ENCODE results near the gene CDNF.
"Not testable (repeated sequence)": the region's sequence is repeated elsewhere in the genome, so short reads cannot be mapped to it uniquely, and the experiment has no call there.

CDNF gene

DNA sequence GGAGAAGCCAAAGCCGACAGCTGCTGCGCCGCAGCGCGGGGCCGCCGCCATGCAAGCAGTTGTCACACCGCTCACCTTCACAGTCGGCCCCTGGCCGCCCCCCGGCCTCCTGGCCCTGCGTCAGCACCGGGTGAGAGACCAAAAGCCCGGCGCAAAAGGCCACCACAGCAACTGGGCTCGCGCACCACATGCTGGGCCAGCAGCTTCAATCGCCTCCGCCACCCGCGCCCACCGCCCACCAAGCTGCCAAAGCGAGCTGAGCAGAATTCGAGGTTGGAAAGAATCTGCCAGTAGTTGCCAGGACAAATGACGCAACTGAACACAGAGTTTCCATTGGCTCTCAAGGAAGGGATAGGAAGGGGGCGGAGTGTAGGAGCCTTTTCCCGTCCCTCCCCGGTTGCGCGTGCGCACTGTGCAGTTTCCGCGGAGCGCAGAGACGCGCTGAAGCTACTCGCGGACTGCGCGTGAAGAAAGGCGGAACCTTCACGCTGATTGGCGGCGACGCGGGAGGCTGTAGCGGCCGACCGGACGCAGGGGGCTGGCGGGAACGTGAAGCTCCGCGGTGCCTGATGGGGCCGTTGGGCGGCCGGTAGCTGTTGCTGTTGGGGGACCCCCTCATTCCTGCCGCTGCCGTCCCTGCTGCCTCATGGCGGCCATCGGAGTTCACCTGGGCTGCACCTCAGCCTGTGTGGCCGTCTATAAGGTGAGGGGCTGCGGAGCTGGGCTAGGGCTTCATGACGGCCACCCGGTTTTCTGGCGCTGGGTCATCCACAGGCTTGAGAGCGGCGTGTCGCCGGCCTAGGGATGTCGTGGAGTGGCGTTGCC, at the start of gene CDNF, which contains the start of the genes HSPA14 and MSANTD7:
Gene CDNF (minus strand): TSS at position 281 of the 825 bp plus-strand sequence. CDS start 91 bp downstream, at position 190.
Gene HSPA14 (plus strand): TSS at position 550 of the 825 bp plus-strand sequence. CDS start 97 bp downstream, at position 647.
Gene MSANTD7 (plus strand): TSS at position 550 of the 825 bp plus-strand sequence. CDS start 3,979 bp downstream, outside the sequence.
- DNase-seq: peak; percentile 99

DNA sequence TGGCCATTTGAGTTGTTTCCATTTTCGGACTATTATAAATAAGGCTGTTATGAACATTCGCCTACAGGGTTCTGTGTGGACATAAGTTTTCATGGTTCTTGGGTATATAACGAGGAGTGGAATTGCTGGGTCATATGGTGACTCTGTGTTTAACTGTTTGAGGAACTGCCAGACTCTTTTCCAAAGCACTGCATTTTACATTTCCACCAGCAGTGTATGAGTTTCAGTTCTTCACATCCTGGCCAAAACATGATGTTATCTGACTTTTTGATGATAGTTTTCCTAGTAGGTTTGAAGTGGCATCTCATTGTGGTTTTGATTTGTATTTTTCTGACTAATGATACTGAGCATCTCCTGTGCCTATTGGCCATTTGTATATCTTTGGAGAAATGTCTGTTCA, 46.2 kb upstream of the CDNF start:
- DNase-seq: no peak

DNA sequence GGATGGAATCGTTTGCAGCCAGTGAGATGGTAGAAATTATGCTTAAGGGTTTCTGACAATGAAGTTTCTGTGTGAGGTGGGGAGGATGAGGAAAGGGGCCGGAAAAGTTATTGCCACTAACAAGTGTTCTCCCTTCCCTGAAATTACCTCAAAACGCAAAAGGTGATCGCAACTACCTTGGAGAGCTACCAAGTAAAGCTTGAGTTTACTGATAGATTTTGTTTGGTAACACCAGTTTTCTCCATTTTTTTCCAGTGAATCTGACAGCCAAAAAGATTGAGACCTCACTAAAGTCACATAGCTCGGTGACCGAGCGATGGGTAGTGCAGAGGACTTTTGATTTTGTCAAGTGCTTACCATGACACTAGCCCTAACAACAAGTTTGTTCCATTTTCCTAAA, 42.4 kb upstream of the CDNF start:
- no peak for DNase-seq

DNA sequence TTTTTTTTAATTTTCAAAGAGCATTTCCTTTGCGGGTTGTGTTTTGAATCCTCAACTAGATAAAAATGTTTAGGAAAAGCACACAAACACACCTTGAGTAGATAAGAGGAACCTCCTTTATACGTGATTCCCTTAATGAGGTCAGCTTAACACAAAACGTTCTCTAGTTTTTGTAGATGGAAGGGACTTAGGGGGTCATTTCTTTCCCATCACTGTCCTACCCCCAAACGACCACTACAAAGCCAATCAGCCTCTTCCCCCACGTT, 42.0 kb upstream of the CDNF start:
- DNase-seq: no peak

DNA sequence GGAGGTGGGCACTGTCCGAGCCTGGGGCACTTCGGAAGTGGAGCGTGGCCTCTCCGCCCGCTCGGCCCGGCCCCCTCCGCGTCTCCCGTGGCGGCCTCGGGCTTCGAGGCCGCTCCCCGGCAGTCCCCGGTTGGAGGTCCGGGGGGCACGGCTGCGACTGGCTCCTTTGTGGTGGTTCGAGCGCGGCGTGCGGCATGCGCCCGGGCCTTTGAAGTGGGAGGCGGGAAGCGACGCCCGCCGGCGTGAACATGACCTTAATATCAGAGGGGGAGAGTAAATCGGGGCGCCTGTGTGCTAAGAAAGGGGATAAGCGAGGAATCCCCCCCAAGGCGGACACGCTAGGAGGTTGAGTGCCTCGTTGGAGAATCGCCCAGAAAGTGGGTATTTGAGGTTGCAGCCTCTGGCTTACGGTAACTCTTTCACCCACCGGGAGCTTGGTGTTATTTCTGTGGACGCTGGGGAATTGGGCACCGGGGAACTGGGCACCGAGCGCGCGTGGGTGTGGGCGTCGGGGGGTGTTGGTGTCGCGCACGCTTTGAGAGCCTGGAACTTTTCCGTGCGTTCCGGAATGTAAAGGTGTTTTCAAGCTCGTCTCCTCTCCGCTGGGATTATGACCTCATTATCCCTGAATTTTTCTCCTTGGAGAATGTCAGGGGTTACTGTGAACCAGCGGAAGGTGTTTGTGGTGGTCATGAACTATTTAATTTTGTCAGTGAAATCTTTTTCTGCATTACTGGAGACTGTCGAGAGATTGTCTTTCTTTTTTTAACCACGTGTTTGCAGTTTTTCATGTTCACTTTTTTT, 41.5 kb upstream of the CDNF start:
- peak; percentile 45 for DNase-seq

DNA sequence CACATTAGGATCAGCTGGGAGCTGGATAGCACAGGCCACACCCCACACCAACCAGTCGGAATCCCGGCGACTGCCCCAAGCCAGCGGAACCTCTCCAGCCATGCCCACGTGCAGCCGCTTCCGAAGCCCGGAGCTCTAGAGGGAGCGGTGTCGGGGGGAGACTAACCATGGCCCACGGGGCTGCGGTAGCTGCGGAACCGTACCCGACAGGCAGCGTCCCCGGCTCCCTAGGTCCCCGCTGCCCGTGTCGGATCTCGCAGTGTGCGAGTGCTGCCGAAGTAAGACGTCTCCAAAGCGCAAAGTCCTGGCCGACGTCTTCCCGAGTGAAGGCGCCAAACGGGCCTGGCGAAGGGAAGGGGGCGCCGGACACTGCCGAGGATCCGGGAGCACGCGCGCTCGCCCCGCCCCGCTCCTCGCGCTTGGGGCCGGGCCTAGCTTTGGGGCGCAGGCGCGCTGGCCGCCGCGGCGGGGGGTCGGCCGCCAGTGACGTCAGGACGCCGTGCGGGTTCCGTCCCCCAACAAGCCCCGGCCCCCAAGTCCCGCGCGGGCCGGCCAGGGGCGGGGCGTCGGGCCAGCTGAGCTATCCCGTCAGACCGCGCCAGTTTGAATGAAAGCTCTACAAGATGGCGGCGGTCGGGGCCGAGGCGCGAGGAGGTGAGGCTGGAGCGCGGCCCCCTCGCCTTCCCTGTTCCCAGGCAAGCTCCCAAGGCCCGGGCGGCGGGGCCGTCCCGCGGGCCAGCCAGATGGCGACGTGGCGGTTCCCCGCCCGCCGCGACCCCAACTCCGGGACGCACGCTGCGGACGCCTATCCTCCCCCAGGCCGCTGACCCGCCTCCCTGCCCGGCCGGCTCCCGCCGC, 40.7 kb upstream of the CDNF start, which contains the start of gene SUV39H2:
Gene SUV39H2 (plus strand): TSS at position 601 of the 858 bp plus-strand sequence. CDS start 23 bp downstream, at position 624.
- DNase-seq: peak; percentile 95

DNA sequence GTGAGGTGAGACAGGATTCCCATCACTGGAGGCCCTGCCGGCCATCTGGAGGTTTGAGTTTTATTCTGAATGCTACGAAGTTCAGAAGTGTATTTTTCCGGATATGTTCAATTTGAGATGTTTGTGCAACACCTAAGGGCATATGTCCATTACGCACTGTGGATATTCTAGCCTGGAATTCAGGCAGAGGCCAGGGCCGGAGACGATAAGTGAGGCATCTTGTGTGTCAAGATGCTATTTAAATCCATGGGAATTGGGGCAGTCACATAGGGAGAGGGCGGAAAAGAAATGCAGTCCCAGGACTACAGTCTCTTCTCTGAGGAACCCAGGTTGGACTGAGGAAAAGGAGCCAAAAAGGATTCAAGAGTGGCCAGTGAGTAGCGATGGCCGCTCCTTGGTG, 38.9 kb upstream of the CDNF start:
- no peak for DNase-seq

DNA sequence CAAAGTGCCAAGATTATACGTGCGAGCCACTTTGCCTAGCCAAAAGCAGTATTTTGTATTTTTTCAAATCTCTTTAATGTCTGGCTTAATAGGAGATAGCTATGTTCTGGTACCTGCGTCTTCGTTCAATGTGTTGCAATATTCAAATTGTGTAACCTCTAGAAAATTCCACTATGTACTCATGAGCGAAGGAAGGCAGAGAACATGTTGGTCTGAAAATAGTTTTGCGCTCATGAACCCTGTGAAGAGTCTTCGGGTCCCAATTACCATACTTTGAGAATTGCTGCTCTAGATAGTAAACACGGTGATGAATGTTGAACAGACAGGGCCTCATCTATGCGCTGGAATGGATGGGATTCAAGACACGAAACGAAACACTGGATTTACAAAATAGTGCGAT, 38.1 kb upstream of the CDNF start:
- DNase-seq: no peak

DNA sequence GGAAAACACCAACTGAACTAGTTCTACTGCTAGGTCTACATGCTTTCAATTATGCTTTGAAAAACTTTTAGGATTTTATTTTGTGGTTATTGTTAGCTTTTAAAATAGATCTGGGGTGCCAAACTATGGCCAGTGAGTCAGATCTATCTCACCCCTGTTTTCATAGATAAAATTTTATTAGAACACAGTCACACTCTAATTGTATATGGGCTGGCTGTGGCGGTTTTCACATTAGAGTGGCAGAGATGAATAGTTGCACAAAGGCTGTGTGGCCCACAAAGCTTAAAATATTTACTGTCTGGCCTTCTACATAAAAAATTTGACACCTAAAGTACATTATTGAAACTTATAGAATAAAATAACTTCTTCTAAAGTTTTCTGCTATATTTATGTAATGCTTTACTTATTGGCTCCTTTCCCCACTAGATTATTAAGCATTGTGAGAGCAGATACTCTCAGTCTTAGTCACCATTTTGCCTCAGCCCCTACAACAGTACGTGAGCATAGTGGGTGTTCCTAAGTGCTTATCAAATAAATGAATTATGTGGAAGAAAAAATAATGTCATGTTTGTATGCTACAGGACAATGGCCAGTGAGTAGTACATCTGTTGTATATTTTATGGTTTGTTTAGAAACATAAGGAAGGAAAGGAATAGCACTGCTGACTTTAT, 35.4 kb upstream of the CDNF start:
- DNase-seq: no peak

DNA sequence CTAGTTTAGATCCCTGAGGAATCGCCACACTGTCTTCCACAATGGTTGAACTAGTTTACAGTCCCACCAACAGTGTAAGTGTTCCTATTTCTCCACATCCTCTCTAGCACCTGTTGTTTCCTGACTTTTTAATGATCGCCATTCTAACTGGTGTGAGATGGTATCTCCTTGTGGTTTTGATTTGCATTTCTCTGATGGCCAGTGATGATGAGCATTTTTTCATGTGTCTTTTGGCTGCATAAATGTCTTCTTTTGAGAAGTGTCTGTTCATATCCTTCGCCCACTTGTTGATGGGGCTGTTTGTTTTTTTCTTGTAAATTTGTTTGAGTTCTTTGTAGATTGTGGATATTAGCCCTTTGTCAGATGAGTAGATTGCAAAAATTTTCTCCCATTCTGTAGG, 27.0 kb upstream of the CDNF start:
- not testable (repeated sequence) for DNase-seq

DNA sequence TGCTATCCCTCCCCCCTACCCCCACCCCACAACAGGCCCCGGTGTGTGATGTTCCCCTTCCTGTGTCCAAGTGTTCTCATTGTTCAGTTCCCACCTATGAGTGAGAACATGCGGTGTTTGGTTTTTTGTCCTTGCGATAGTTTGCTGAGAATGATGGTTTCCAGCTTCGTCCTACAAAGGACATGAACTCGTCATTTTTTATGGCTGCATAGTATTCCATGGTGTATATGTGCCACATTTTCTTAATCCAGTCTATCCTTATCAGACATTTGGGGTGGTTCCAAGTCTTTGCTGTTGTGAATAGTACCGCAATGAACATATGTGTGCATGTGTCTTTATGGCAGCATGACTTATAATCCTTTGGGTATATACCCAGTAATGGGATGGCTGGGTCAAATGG, 26.6 kb upstream of the CDNF start:
- not testable (repeated sequence) for DNase-seq

DNA sequence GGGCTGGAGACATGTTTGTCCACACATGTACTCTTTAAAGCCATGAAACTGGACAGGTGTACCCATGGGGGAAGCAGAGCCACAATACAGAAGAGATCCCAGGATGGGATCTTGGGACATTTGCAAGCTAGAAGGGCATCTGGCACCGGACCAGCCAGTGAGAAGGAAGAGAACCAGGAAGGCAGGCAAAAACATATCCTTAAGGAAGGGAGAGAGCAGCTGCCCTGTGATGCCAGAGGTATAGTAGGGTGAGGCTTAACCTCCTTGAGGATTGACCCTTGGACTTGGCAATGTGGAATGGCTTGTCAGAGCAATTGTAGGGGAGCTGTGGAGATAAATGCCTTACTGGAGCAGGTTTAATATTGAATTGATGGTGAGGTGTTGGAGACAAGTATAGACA, 23.0 kb upstream of the CDNF start:
- no peak for DNase-seq

DNA sequence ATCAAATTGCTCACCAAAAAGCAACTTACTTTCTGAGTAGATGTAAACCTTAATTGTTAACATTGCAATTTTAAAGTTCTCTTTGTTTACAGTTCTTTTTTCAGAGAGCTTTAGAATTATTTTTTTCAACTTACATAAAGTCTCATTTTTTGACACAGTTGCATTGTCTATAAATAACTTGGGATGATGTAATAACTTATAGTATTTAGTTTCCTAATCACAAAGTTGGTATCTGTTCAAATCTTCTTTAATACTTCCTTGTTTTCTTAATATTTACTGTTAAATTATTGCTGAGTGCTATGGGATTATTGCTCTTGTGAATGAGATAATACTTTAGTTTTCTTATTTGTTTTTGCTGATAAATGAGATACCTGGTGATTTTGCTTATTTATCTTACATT, 21.9 kb upstream of the CDNF start:
- no peak for DNase-seq

DNA sequence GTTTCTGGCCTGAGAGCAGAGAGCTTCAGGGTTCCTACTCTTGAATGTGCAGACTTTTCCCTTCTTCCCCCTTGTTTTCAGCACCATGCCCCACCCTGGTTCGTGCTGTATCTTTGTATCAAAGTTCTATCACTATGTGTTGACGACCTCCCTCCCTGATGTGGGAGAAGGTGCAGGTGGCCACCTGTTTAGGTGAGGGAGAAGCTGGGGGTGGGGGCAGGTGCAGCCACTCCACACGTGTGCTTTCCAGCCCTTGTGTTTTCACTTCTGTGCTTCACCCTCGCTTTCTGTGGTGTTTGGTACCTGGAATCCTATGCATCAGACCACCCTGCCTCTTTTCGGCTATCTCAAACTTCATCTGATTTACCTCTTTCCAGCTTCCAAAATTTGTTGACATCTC, 21.2 kb upstream of the CDNF start:
- no peak for DNase-seq

DNA sequence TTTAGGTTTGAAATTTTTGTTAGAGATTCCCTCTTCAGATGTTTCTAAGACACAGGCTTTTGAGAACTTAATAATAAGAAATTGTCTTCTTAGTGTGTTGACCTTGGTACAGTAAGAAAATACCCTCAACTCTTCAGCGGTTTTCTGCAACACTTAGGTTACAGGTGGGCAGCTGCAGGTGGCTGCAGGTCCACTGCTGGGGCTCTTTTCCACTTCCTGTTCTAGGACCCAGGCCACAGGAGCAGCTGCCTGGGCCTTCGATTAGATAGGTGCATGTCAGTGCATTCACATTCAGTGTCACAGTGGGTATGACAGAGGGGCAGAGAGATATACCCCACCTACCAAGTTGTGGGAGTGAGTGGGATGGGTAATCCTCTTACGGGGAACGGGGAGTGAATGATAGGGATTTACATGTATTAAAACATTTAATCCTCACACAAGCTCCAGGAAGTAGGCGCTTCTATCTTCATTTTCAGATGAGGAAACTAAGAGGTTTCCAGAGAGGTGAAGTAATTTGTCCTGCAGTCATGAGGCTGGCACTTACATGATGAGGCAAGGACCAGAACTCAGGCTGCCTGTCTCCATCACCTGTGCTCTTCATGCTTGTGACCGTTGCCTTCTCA, 20.6 kb upstream of the CDNF start:
- DNase-seq: peak; percentile 92

DNA sequence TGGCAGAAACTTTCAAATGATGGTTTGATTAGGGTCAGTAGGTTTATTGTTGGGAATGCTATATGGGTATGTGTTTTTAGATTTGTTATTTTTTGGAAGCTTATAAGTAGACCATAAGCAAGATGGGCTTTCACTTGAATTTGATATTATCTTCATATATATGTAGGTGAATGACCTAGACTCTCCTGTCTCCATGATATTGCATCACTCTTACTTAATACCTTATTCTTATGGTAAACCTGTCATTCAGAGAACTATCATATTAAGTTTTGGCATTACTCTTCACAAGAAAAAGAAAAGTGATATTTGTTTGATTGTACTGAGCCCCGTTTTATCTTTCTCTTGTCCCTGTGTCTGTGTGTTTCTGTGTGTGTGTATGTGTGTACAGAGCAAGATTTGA, 17.6 kb upstream of the CDNF start:
- no peak for DNase-seq

DNA sequence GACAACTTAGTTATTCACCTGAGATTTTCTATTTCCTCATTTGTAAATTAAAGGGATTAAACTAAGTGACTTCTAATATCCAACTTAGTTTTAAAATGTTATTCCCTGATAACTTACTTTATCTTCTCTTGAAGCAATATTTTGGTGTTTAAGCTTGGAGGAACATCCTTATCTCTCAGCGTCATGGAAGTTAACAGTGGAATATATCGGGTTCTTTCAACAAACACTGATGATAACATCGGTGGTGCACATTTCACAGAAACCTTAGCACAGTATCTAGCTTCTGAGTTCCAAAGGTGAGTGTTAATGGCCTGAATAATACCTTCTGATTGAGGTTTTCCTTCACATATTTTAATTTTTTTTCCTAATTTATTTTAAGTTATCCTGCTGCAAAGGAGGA, 14.4 kb upstream of the CDNF start:
- no peak for DNase-seq

DNA sequence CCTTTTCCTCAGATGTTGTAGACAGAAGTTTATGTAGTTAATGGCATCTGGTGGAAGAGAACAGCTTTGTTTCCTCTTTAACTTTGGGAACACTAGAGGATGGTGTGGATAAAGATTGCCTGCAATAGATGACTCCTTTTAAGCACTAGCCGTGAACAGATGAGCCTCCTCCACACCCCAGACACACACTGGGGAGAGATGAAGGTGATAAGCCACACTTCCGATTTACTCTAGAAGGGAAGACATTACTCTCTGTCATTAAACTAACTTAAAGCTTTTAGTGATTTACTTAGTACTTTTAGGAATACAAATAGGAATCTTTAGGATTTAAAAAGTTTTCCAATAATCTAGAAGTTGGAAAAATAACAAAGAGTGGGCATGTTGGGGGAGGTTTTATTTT, 7.1 kb upstream of the CDNF start:
- DNase-seq: no peak

DNA sequence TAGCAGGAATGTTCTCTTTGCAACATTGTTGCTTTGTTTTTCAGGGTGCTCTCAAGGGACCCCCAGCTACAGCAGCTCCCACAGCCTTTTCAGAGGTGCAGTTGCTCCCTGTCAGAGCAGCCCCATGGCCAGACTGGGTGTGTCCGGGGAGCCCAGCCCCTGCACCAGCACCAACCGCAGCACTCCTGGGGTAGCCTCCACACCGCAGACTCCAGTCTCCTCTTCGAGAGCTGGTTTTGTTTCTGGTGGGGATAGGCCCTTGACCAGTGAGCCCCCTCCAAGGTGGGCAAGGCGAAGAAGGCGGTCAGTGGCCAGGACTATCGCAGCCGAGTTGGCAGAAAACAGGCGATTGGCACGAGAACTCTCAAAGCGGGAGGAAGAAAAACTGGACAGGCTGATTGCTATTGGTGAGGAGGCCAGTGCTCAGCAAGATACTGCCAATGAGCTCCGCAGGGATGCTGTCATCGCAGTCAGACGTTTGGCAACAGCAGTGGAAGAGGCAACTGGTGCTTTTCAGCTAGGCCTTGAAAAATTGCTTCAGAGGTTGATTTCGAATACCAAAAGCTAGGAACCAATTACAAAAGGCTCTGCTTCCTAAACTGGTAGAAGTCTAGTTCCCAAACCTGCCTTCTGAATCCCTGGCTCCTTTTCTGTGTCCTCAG, 5.6 kb upstream of the CDNF start:
- DNase-seq: no peak

DNA sequence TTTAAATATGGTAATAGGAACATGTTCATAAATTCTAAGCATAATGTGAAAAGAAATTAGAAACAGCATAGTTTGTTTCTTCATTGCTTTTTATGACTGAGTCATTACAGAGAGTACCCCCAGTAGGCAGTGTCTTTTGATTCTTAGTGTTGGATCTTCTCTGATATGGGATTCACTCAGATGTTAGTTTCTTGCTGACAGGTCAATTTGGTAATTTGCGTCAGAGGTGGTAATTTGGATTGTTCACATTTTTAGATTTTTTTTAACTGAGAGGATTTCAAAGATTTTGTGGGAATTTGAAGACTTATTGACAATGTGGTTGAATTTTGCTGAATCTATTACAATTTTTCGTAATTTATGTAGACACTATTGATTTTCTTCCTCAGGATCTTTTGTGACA, 2.3 kb upstream of the CDNF start:
- no peak for DNase-seq

DNA sequence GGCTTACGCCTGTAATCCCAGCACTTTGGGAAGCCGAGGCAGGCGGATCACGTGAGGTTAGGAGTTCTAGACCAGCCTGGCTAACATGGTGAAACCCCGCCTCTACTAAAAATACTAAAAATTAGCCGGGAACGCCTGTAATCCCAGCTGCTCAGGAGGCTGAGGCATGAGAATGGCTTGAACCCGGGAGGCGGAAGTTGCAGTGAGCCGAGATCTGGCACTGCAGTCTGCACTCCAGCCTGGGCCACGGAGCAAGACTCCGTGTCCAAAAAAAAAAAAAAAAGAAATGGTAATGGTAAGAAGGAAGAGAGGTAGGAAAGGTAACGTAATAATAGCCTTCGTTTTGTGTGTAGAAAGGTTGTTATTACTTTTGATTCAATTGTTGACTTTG, 1.5 kb upstream of the CDNF start:
- DNase-seq: peak; percentile 42

Data from NCI-H82 (cell line).